MM.1S (cell line): ENCODE measurements around the gene WDR82.

ENCODE experiments used
- DNase-seq: peaks from one replicate; pipeline ENCODE4 v3.0.0-alpha.2; 2015
- H2AFZ ChIP-seq: fragments of 300-600 bp; sonication (generic); 2 replicates; pipeline ENCODE4 v1.6.0; 2016; ENCODE audit warnings: antibody characterized with exemption, low read length
- H3F3A ChIP-seq: fragments of 300-600 bp; sonication (generic); 2 replicates; pipeline ENCODE4 v1.6.1; 2016; ENCODE audit warnings: mild to moderate bottlenecking, antibody characterized with exemption, low read length, moderate library complexity, mixed read lengths; ENCODE audit not compliant: insufficient read depth
- H3K27ac ChIP-seq: fragments of 300-600 bp; sonication (generic); 2 replicates; pipeline ENCODE4 v1.5.1; 2016; ENCODE audit warnings: mild to moderate bottlenecking, low read length
- H3K27me3 ChIP-seq: fragments of 300-600 bp; sonication (generic); replicated peaks from 2 replicates; pipeline ENCODE4 v1.6.0; 2016; ENCODE audit warnings: low read length; ENCODE audit not compliant: insufficient read depth
- H3K36me3 ChIP-seq: fragments of 300-600 bp; sonication (generic); replicated peaks from 2 replicates; pipeline ENCODE4 v1.6.1; 2016; ENCODE audit warnings: mild to moderate bottlenecking, low read length, mixed read lengths; ENCODE audit not compliant: insufficient read depth
- H3K4me1 ChIP-seq: fragments of 300-600 bp; sonication (generic); 2 replicates; pipeline ENCODE4 v1.6.1; 2016; ENCODE audit warnings: low read length, mixed read lengths
- H3K4me2 ChIP-seq: fragments of 300-600 bp; sonication (generic); 2 replicates; pipeline ENCODE4 v1.6.0; 2016; ENCODE audit warnings: low read depth, low read length
- H3K4me3 ChIP-seq: fragments of 300-600 bp; sonication (generic); 2 replicates; pipeline ENCODE4 v1.5.1; 2016; ENCODE audit warnings: low read length, mixed read lengths
- H3K79me2 ChIP-seq: fragments of 300-600 bp; sonication (generic); 2 replicates; pipeline ENCODE4 v1.6.1; 2016; ENCODE audit warnings: mixed run types, low read length, mixed read lengths
- H3K9ac ChIP-seq: fragments of 300-600 bp; sonication (generic); 2 replicates; pipeline ENCODE4 v1.6.1; 2016; ENCODE audit warnings: low read length, mixed read lengths
- H3K9me2 ChIP-seq: fragments of 300-600 bp; sonication (generic); replicated peaks from 2 replicates; pipeline ENCODE4 v1.6.1; 2016; ENCODE audit warnings: mild to moderate bottlenecking, low read length, mixed read lengths; ENCODE audit not compliant: insufficient read depth
- H3K9me3 ChIP-seq: fragments of 300-600 bp; sonication (generic); replicated peaks from 2 replicates; pipeline ENCODE4 v1.6.1; 2016; ENCODE audit warnings: mild to moderate bottlenecking, low read length, mixed read lengths; ENCODE audit not compliant: insufficient read depth
- H4K20me1 ChIP-seq: fragments of 300-600 bp; sonication (generic); 2 replicates; pipeline ENCODE4 v1.6.1; 2016; ENCODE audit warnings: mild to moderate bottlenecking, low read length, moderate library complexity, mixed read lengths; ENCODE audit not compliant: insufficient read depth
- CTCF ChIP-seq: fragments of 300-600 bp; sonication (generic); IDR thresholded peaks from 2 replicates; pipeline ENCODE4 v1.5.1; 2016; ENCODE audit warnings: antibody characterized with exemption, low read length, mixed read lengths
- EZH2 ChIP-seq: fragments of 300-600 bp; sonication (generic); optimal IDR thresholded peaks from 2 replicates; pipeline ENCODE3; 2017; ENCODE audit warnings: low read depth, mild to moderate bottlenecking, antibody characterized with exemption, low read length, mixed read lengths
- EZH2phosphoT487 ChIP-seq: fragments of 300-600 bp; sonication (generic); IDR thresholded peaks from 2 replicates; pipeline ENCODE4 v1.6.1; 2018; ENCODE audit warnings: antibody characterized with exemption, low read length

The WDR82 gene

GRCh38 chr3:52283306-52283705, 4.9 kb upstream of the WDR82 start:
- no peaks in the 10 kb centered on the region for H3K36me3 ChIP-seq
- no peaks in the 10 kb centered on the region for H3K9me2 ChIP-seq
- H3K9ac ChIP-seq, result no peak overlapping the region
- no peak for DNase-seq
- H3K27me3 ChIP-seq, result no peaks in the 10 kb centered on the region
- H4K20me1 ChIP-seq, result no peaks in the 10 kb centered on the region
- no peak overlapping the region for H2AFZ ChIP-seq
- TF ChIP-seq EZH2, result no peak
- no peak for TF ChIP-seq CTCF
- TF ChIP-seq EZH2phosphoT487, result no peak
- H3K27ac ChIP-seq, result no peak overlapping the region
- no peak overlapping the region for H3K4me2 ChIP-seq
- no peaks in the 10 kb centered on the region for H3K9me3 ChIP-seq
- peaks cover 5% of the 10 kb centered on the region; the same call in 1 of the 2 replicates for H3K79me2 ChIP-seq
- H3K4me3 ChIP-seq, result no peak overlapping the region
- H3K4me1 ChIP-seq, result 0 out of 2 replicates have a peak, but pooled peaks cover 4% of the 10 kb centered on the region
- peaks cover 27% of the 10 kb centered on the region for H3F3A ChIP-seq

GRCh38 chr3:52281981-52282801, 3.7 kb upstream of the WDR82 start:
- Histone ChIP-seq H4K20me1 (no peaks in the 10 kb centered on the region), H3K4me1 (0 out of 2 replicates have a peak, but pooled peaks cover 4% of the 10 kb centered on the region), H3K4me3 (no peak overlapping the region), H2AFZ (no peak overlapping the region), H3K9ac (no peak overlapping the region), H3K9me3 (no peaks in the 10 kb centered on the region), H3K27me3 (no peaks in the 10 kb centered on the region), H3K4me2 (no peak overlapping the region), H3K79me2 (peaks cover 13% of the 10 kb centered on the region), H3K36me3 (no peaks in the 10 kb centered on the region), H3K9me2 (no peaks in the 10 kb centered on the region), H3F3A (peaks cover 22% of the 10 kb centered on the region), H3K27ac (no peak overlapping the region)
- DNase-seq, result no peak
- TF ChIP-seq EZH2 (no peak), CTCF (no peak)

GRCh38 chr3:52280050-52280461, 1.6 kb upstream of the WDR82 start:
- peaks cover 9% of the 10 kb centered on the region; the same call in 1 of the 2 replicates for H4K20me1 ChIP-seq
- no peak overlapping the region for H3K4me2 ChIP-seq
- peaks cover 16% of the 10 kb centered on the region for H3F3A ChIP-seq
- H3K4me1 ChIP-seq, result peaks cover 6% of the 10 kb centered on the region
- H3K9ac ChIP-seq, result no peak overlapping the region
- H3K4me3 ChIP-seq, result no peak overlapping the region
- no peak overlapping the region for H2AFZ ChIP-seq
- no peaks in the 10 kb centered on the region for H3K9me2 ChIP-seq
- no peaks in the 10 kb centered on the region for H3K9me3 ChIP-seq
- TF ChIP-seq EZH2, result no peak
- TF ChIP-seq EZH2phosphoT487, result no peak
- no peak for TF ChIP-seq CTCF
- no peak overlapping the region for H3K27ac ChIP-seq
- DNase-seq, result no peak
- H3K27me3 ChIP-seq, result no peaks in the 10 kb centered on the region
- H3K36me3 ChIP-seq, result no peaks in the 10 kb centered on the region
- H3K79me2 ChIP-seq, result peaks cover 34% of the 10 kb centered on the region
